Measurements from ENCODE around the gene BABAM2. TPM values are rescaled to one million over a fixed set of nuclear protein-coding genes. Genes with fewer than 3 reads are reported as not detected.
A peak's percentile ranks its signal among the peaks of the same experiment; 100 is the strongest.

Gene BABAM2
- total and polyA plus RNA-seq, 2 of the 4 experiments (the other 2 are of a cell fraction), result 20.9 to 23.1 TPM

GRCh38 chr2:27958711-27959378 is 68.3 kb downstream of the BABAM2 start:
- ChIA-PET POLR2A (ENCODE audit: unreplicated experiment) (interaction anchor here (0.5 kb wide), 1 partner anchor 97 kb away, joined by 13 read pairs; no protein-coding TSS in a partner anchor), CTCF (no interaction called here)
- Histone ChIP-seq H4K5ac (ENCODE audit: low read depth, low read length) (peak overlapping the region; percentile 59; the same call in 1 of the 2 replicates), H3K14ac (replicated peaks; ENCODE audit: low read depth, low read length) (peak overlapping the region; percentile 45), H2BK5ac (ENCODE audit: low read depth, low read length, poor library complexity, severe bottlenecking) (peak overlapping the region; percentile 74), H3K4me2 (ENCODE audit: low read depth, low read length) (no peak overlapping the region; the same call in 1 of the 2 replicates), H3K79me1 (ENCODE audit: low read depth in 1 of 2, low read length in 2 of 2) (peaks cover 13 to 33% of the 10 kb centered on the region in 2 experiments), H3K18ac (ENCODE audit: low read depth, low read length) (peak overlapping the region; percentile 74), H3K4me1 (ENCODE audit: control insufficient read depth, insufficient read depth, low read length) (peaks cover 19% of the 10 kb centered on the region), H2BK15ac (ENCODE audit: low read depth, low read length) (peak overlapping the region; percentile 46), H4K20me1 (ENCODE audit: insufficient read depth, low read length) (no peaks in the 10 kb centered on the region), H4K91ac (ENCODE audit: insufficient read depth, low read depth, low read length) (peak overlapping the region; percentile 38), H3K4me3 (ENCODE audit: insufficient read depth, low read depth, low read length) (no peak overlapping the region), H2AFZ (replicated peaks; ENCODE audit: low read length, poor library complexity) (no peak overlapping the region), H3K27me3 (ENCODE audit: control insufficient read depth, insufficient read depth, low read length) (no peaks in the 10 kb centered on the region), H2AK9ac (replicated peaks; ENCODE audit: low read depth, low read length, poor library complexity) (no peak overlapping the region), H4K8ac (ENCODE audit: low read depth in 2 of 2, low read length in 2 of 2) (peak overlapping the region in 1 of 2 experiments; percentile 61; a peak in 2 of 4 replicates), H3K27ac (ENCODE audit: insufficient read depth, low read length) (0 out of 2 replicates have a peak overlapping the region, but pooled peaks have one; percentile 1), H3K36me3 (ENCODE audit: control insufficient read depth, insufficient read depth, low read length) (no peaks in the 10 kb centered on the region), H3K9me3 (ENCODE audit: control insufficient read depth, insufficient read depth, low read length) (no peaks in the 10 kb centered on the region), H2BK20ac (ENCODE audit: low read depth, low read length) (peak overlapping the region; percentile 79), H3K23ac (ENCODE audit: low read depth, low read length) (peak overlapping the region; percentile 34; the same call in 1 of the 2 replicates), H3K9me1 (ENCODE audit: insufficient read depth, low read length) (0 out of 2 replicates have a peak, but pooled peaks cover 3% of the 10 kb centered on the region), H3K9ac (ENCODE audit: low read depth, low read length) (0 out of 2 replicates have a peak overlapping the region, but pooled peaks have one; percentile 10), H3K56ac (ENCODE audit: extremely low read depth, insufficient read depth, low read length) (no peak overlapping the region), H3K4ac (ENCODE audit: low read depth, low read length) (peak overlapping the region; percentile 58), H2AK5ac (ENCODE audit: low read depth, low read length) (peak overlapping the region; percentile 50), H2BK120ac (ENCODE audit: low read depth, low read length) (peak overlapping the region; percentile 78)
- TF ChIP-seq MXI1 (IDR thresholded peaks at IDR 0.05; ENCODE audit: borderline replicate concordance, low read depth, low read length) (no peak), NFE2L2 (IDR thresholded peaks at IDR 0.05; ENCODE audit: low read depth, low read length) (no peak), CEBPB (IDR thresholded peaks at IDR 0.05; ENCODE audit: low read depth, low read length) (no peak), POLR2A (IDR thresholded peaks at IDR 0.05; ENCODE audit: low read depth, low read length) (no peak), RCOR1 (IDR thresholded peaks at IDR 0.05; ENCODE audit: insufficient replicate concordance, low read length) (no peak), MAZ (IDR thresholded peaks at IDR 0.05; ENCODE audit: borderline replicate concordance, low read depth, low read length) (no peak), BHLHE40 (IDR thresholded peaks at IDR 0.05; ENCODE audit: low read depth, low read length) (no peak)
- no TSS peak for BruUV-seq (replicated peaks)
- DNase-seq, result peak; percentile 23
- ATAC-seq (ENCODE audit: low read depth), result no peak
- dilution Hi-C loops (cut with HindIII; ENCODE audit: low sequenced_read_pairs, unreplicated experiment), result no loop called here
- intact Hi-C loops (cut with micrococcal nuclease), result loop anchor here (5.0 to 10.0 kb wide), 3 partner anchors 184 to 268 kb away; partner anchors contain the start of gene MRPL33
- in situ Hi-C loops (cut with MboI; ENCODE audit: low sequenced_read_pairs), result no loop called here
- WGBS, 2 experiments (ENCODE audit: extremely low coverage in 2 of 2, insufficient read length in 1 of 2), result no CpG with 5 or more reads among the region's 2 CpGs
